Activated CD8-positive, alpha-beta memory T cell treated with anti-CD3 and anti-CD28 coated beads for 36 hours (primary cell): Measurements from ENCODE around the gene ARNT2. TPM values are rescaled to one million over a fixed set of nuclear protein-coding genes. Genes with fewer than 3 reads are reported as not detected.

Experiments
- CTCF ChIA-PET: fragments of 350-600 bp; sonication (Branson Sonifier 250); formaldehyde crosslinking; loops from one replicate; lab custom pipeline; 2021; ENCODE audit warnings: antibody characterized with exemption; lab: Charles Lee
- POLR2A ChIA-PET: fragments of 350-600 bp; sonication (Branson Sonifier 250); formaldehyde crosslinking; loops from one replicate; lab custom pipeline; 2021; ENCODE audit warnings: antibody characterized with exemption; lab: Charles Lee
- total RNA-seq, 2 experiments: library from RNA; stranded (reverse); gene quantifications; one replicate each; pipeline ENCODE4 v1.2.3, GENCODE V29; 2021

ARNT2 gene
- total RNA-seq, 2 experiments from 2014 or later, result not detected

- POLR2A ChIA-PET, result no interaction called here
These were observed 123.8 kb downstream of the ARNT2 start for GRCh38 chr15:80527961-80528360.

GRCh38 chr15:80530737-80531365 lies 126.7 kb downstream of the ARNT2 start:
- CTCF ChIA-PET, result interaction anchor here (1.5 kb wide), 1 partner anchor 9 kb away, joined by 5 read pairs; no protein-coding TSS in a partner anchor

More at GRCh38 chr15:80527961-80528360, 123.8 kb downstream of the ARNT2 start:
- CTCF ChIA-PET, result no interaction called here

GRCh38 chr15:80531388-80531787 lies 127.2 kb downstream of the ARNT2 start:
- ChIA-PET CTCF (no interaction called here), POLR2A (no interaction called here)

More at GRCh38 chr15:80530737-80531365, 126.7 kb downstream of the ARNT2 start:
- POLR2A ChIA-PET, result no interaction called here

GRCh38 chr15:80531796-80532195 lies 127.6 kb downstream of the ARNT2 start:
- CTCF ChIA-PET, result no interaction called here
- POLR2A ChIA-PET, result no interaction called here

GRCh38 chr15:80533790-80534333 lies 129.7 kb downstream of the ARNT2 start:
- POLR2A ChIA-PET, result no interaction called here
- CTCF ChIA-PET, result no interaction called here

- POLR2A ChIA-PET, result no interaction called here
- CTCF ChIA-PET, result interaction anchor here (0.8 kb wide), 1 partner anchor 240 kb away, joined by 5 read pairs; no protein-coding TSS in a partner anchor
These were observed 132.0 kb downstream of the ARNT2 start for GRCh38 chr15:80536231-80536630.

DNA sequence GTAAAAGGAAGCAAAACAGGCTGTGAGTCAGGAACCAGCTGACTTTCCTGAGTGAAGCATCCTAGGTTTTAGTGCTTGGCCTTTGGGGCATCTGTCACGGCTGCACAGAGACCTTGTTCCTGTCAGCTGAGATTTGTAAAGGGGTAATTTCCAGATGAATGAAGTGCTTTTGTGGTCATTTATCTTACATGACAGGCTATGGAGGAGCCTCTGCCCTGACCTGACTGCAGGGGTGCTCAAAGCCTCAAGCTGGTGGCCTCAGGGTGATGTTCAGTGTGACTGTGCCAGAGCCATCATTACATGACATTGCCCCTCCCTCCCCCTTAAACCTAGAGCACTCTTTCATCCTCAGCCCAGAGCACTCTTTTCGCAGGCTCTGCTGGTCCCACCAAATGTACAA lies 132.5 kb downstream of the ARNT2 start:
- ChIA-PET POLR2A (no interaction called here), CTCF (no interaction called here)

GRCh38 chr15:80545078-80545477 lies 140.9 kb downstream of the ARNT2 start:
- ChIA-PET POLR2A (no interaction called here), CTCF (no interaction called here)

GRCh38 chr15:80547264-80547663 lies 143.1 kb downstream of the ARNT2 start:
- POLR2A ChIA-PET, result no interaction called here
- CTCF ChIA-PET, result no interaction called here

DNA sequence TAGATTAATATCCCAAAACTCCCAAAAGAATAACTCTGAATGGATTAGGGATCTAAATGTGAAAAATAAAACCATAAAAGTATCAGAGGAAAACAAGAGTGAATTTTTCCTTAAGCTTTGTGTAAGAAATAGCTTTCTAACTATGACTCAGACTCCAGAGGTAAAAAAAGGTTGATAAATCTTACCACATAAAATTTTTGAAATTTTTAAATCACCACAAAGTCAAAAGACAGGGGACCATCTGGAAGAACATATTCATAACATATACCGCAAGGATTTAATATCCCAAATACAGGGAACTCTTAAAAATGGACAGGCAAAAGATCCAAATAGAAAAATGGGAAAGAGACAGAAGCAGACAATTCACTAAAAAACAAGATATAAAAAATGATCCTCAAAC lies 145.0 kb downstream of the ARNT2 start:
- ChIA-PET CTCF (no interaction called here), POLR2A (interaction anchor here (0.5 kb wide), 1 partner anchor 141 kb away, joined by 3 read pairs; no protein-coding TSS in a partner anchor)

GRCh38 chr15:80549654-80550053 lies 145.5 kb downstream of the ARNT2 start:
- ChIA-PET POLR2A (interaction anchor here (0.5 kb wide), 1 partner anchor 141 kb away, joined by 3 read pairs; no protein-coding TSS in a partner anchor), CTCF (no interaction called here)

DNA sequence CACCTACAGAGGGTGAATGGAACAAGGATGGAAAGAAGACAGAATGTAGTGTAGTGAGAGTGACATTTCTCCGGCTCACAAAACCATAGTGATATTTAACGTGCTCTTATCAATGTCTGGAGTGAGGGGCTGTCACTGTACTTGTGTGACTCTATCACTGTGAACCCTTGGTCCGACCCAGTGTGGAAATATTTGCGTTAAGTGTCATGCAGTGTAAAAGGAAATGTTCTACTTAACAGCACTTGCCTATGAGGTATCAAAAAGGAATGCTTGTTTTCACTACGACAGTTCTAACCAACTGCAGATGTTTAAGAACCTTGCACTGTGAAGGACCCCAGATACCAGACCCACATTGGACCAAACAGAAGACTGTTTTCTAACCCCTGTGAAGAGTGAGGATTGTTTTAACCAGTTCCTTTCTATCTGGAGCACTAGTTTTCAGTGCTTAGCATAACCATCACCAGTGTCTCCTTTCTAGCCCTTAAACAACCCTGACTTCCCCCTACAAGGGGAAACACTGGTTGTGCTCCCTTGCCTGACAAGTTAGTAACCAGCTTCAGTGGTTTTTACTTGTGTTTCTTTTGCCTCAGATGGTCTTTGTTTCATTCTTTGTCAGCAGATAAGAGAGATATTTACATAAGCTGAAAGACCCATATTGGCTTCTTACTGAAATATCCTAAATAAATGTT lies 146.2 kb downstream of the ARNT2 start:
- ChIA-PET CTCF (no interaction called here), POLR2A (no interaction called here)

DNA sequence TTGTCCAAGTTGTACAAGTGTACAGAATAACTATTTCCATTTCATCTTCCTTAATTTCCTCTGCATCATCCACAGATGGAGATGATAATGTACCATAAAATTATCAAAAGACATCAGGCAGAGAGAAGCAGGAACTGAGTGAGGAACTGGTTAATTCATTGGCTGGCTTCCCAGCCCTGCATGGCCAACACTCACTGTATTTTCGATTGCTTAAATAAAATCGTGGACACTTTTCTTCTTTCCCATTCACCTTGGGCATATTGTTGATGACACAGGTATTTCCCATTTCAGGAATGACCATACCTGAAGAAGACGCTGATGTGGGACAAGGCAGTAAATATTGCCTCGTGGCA lies 146.7 kb downstream of the ARNT2 start:
- POLR2A ChIA-PET, result no interaction called here
- CTCF ChIA-PET, result no interaction called here

GRCh38 chr15:80551348-80551747 lies 147.2 kb downstream of the ARNT2 start:
- ChIA-PET CTCF (no interaction called here), POLR2A (no interaction called here)

GRCh38 chr15:80554560-80554959 lies 150.4 kb downstream of the ARNT2 start:
- ChIA-PET POLR2A (no interaction called here), CTCF (no interaction called here)

DNA sequence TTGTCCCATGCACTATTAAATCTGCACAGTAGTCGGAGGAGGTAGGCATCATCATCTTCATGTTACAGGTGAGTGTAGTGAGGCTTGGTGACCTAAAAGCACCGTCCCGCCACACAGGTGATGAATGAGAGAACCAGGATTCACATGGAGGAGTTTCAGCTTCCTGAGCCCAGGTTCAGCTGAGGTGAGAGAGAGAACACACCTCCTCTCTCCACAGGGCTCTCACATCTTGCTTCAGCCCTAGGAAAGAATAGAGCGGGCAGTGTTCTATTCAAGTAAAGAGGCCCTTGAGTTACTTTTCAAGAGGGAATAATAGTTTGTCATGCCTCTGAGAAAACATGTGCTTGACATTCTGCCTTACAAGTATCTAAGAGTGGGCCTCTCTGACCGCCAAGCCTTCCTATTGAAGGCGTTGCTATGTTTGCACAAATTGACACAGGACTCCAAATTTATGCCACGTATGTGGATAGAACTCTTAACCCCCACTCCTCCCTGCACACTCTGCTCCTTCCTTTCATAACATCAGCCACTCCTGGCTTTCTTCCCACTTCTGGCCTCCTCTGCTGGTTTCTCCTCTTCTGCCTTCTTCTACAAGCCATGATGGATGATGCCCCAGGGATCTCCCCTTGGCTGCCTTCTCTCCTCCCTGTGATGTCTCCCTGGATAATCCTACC lies 152.6 kb downstream of the ARNT2 start:
- POLR2A ChIA-PET, result no interaction called here
- CTCF ChIA-PET, result no interaction called here

DNA sequence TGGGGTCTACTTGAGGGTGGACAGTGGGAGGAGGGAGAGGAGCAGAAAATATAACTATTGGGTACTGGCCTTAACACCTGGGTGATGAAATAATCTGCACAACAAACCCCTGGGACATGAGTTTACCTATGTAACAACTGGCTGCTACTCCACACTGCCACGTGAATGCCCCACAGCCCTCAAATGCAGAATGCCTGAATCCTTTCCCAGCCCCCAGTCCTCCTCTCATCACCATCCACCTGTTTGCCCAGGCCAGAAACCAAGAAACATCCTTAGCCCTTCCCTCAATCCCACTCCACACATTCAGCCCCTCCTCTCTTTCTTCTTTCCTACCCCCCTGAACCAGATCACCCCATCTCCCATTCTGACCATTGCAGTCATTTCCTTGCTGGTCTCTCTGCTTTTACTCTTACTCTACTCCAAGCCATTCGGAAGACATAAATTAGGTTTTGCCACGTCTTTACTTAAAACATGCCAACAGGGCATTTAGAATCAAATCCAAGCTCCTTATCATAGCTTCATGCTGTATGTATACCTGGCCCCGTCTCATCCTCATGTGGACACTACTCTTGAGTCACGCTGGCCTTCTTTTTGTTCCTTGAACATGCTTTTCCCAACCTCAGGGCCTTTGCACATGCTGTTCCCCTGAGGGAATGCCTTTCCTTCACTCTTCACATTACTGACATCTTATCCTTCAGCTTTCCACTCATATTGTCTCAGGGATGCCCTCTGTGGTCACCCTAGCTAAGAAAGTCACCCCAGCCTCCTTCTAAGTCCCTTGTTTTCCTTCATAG lies 153.5 kb downstream of the ARNT2 start:
- ChIA-PET POLR2A (no interaction called here), CTCF (no interaction called here)

GRCh38 chr15:80558631-80559319 lies 154.6 kb downstream of the ARNT2 start:
- ChIA-PET POLR2A (no interaction called here), CTCF (no interaction called here)

GRCh38 chr15:80559320-80559693 lies 155.1 kb downstream of the ARNT2 start:
- CTCF ChIA-PET, result no interaction called here
- POLR2A ChIA-PET, result no interaction called here
